HG02870 (cell line): ENCODE results near the gene OCLN.
"Not testable (repeated sequence)": the region's sequence is repeated elsewhere in the genome, so short reads cannot be mapped to it uniquely, and the experiment has no call there.

Experiments used
- ATAC-seq: cut with Tn5 transposase; IDR thresholded peaks from one replicate; pipeline ENCODE4 v1.9.1; 2021; ENCODE audit warnings: mild to moderate bottlenecking, moderate library complexity; ENCODE audit not compliant: unreplicated experiment

OCLN gene

GRCh38 chr5:69489246-69489645 is 3.3 kb upstream of the OCLN start:
- no peak for ATAC-seq

GRCh38 chr5:69491027-69491426 is 1.6 kb upstream of the OCLN start:
- ATAC-seq = no peak

GRCh38 chr5:69491838-69492390 is 676 bp upstream of the OCLN start:
- ATAC-seq = no peak

- peak; percentile 53 for ATAC-seq
Observed at GRCh38 chr5:69492923-69493395, 369 bp downstream of the OCLN start.

- ATAC-seq = no peak
Observed at GRCh38 chr5:69493396-69494133, 975 bp downstream of the OCLN start.

GRCh38 chr5:69494452-69494851 is 1.9 kb downstream of the OCLN start:
- ATAC-seq = no peak

GRCh38 chr5:69497006-69497520 is 4.5 kb downstream of the OCLN start:
- ATAC-seq = no peak

GRCh38 chr5:69498384-69498783 is 5.8 kb downstream of the OCLN start:
- ATAC-seq = no peak

- ATAC-seq = no peak
Observed at GRCh38 chr5:69502367-69502766, 9.8 kb downstream of the OCLN start.

GRCh38 chr5:69502767-69503488 is 10.3 kb downstream of the OCLN start:
- ATAC-seq = no peak

GRCh38 chr5:69504036-69504435 is 11.4 kb downstream of the OCLN start:
- ATAC-seq = no peak

- no peak for ATAC-seq
Observed at GRCh38 chr5:69505306-69505705, 12.7 kb downstream of the OCLN start.

GRCh38 chr5:69509212-69509611 is 16.6 kb downstream of the OCLN start:
- ATAC-seq = no peak

- ATAC-seq = no peak
Observed at GRCh38 chr5:69510694-69511093, 18.1 kb downstream of the OCLN start.

- ATAC-seq = no peak
Observed at GRCh38 chr5:69512740-69513260, 20.2 kb downstream of the OCLN start.

- not testable (repeated sequence) for ATAC-seq
Observed at GRCh38 chr5:69515570-69515969, 23.0 kb downstream of the OCLN start.

GRCh38 chr5:69516769-69517168 is 24.2 kb downstream of the OCLN start:
- ATAC-seq = no peak

GRCh38 chr5:69517763-69518212 is 25.2 kb downstream of the OCLN start:
- no peak for ATAC-seq

- no peak for ATAC-seq
Observed at GRCh38 chr5:69519285-69519684, 26.7 kb downstream of the OCLN start.

GRCh38 chr5:69522035-69522434 is 29.4 kb downstream of the OCLN start:
- no peak for ATAC-seq

- ATAC-seq = no peak
Observed at GRCh38 chr5:69525490-69525889, 32.9 kb downstream of the OCLN start.
